Measurements from ENCODE around the gene RPRD1B. TPM values are rescaled to one million over a fixed set of nuclear protein-coding genes. Genes with fewer than 3 reads are reported as not detected.
A peak's percentile ranks its signal among the peaks of the same experiment; 100 is the strongest.

The RPRD1B gene
- total and polyA plus RNA-seq, 2 of the 13 experiments (the other 11 are each of a cell fraction or from before 2014, with no cell fraction given), result 31.1 to 41.5 TPM

GRCh38 chr20:38033330-38034107 is at the start of gene RPRD1B, which contains the start of gene TTI1 (continued):
- TF ChIP-seq ZNF142 (CRISPR knock-in tag; IDR thresholded peaks at IDR 0.05) (peak; percentile 88), PAF1 (CRISPR knock-in tag; IDR thresholded peaks at IDR 0.05) (no peak), CBX2 (IDR thresholded peaks at IDR 0.05; ENCODE audit: low read depth, low read length) (peak; percentile 36; the same call in 1 of the 2 replicates), CBX2 (CRISPR knock-in tag; IDR thresholded peaks at IDR 0.05; ENCODE audit: low read depth) (peak; percentile 43; the same call in 1 of the 2 replicates), MBNL3 (CRISPR knock-in tag; conservative IDR thresholded peaks at IDR 0.05) (no peak), HMGA1 (CRISPR knock-in tag; conservative IDR thresholded peaks at IDR 0.05) (no peak), FOXO4 (CRISPR knock-in tag; conservative IDR thresholded peaks at IDR 0.05) (peak; percentile 96), THYN1 (CRISPR knock-in tag; IDR thresholded peaks at IDR 0.05; ENCODE audit: borderline replicate concordance, low read depth) (peak; percentile 98; the same call in 1 of the 2 replicates), IRF9 (CRISPR knock-in tag; IDR thresholded peaks at IDR 0.05; ENCODE audit: borderline replicate concordance) (peak; percentile 98), REXO4 (CRISPR knock-in tag; IDR thresholded peaks at IDR 0.05; ENCODE audit: borderline replicate concordance) (peak; percentile 56; the same call in 1 of the 2 replicates), ZNF775 (CRISPR knock-in tag; IDR thresholded peaks at IDR 0.05; ENCODE audit: borderline replicate concordance) (peak; percentile 39), ZBTB7B (CRISPR knock-in tag; IDR thresholded peaks at IDR 0.05) (peak; percentile 67), ZBTB37 (CRISPR knock-in tag; IDR thresholded peaks at IDR 0.05) (peak; percentile 71), FOSL1 (CRISPR knock-in tag; IDR thresholded peaks at IDR 0.05; ENCODE audit: borderline replicate concordance) (no peak), ZNF780A (CRISPR knock-in tag; IDR thresholded peaks at IDR 0.05) (peak; percentile 59; the same call in 1 of the 2 replicates)
- TF ChIP-seq, protein P1, sequence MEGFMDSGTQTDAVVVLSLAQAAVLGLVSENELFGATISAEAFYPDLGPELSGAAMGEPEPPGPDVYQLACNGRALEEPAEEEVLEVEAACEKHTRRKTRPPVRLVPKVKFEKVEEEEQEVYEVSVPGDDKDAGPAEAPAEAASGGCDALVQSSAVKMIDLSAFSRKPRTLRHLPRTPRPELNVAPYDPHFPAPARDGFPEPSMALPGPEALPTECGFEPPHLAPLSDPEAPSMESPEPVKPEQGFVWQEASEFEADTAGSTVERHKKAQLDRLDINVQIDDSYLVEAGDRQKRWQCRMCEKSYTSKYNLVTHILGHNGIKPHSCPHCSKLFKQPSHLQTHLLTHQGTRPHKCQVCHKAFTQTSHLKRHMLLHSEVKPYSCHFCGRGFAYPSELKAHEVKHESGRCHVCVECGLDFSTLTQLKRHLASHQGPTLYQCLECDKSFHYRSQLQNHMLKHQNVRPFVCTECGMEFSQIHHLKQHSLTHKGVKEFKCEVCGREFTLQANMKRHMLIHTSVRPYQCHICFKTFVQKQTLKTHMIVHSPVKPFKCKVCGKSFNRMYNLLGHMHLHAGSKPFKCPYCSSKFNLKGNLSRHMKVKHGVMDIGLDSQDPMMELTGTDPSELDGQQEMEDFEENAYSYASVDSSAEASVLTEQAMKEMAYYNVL (CRISPR knock-in tag; IDR thresholded peaks at IDR 0.05; ENCODE audit: borderline replicate concordance), result peak; percentile 86; the same call in 1 of the 2 replicates
